ENCODE measurements around the gene IPCEF1. TPM values are rescaled to one million over a fixed set of nuclear protein-coding genes. Genes with fewer than 3 reads are reported as not detected.

IPCEF1 gene
- total and polyA plus RNA-seq, 2 of the 8 experiments (the other 6 are each of a cell fraction or from before 2014, with no cell fraction given), result 0.41 to 0.78 TPM

- TF ChIP-seq CHD7 (IDR thresholded peaks at IDR 0.05; ENCODE audit: insufficient replicate concordance, low read length) (no peak), HDAC6 (IDR thresholded peaks at IDR 0.05; ENCODE audit: low read depth, low read length) (no peak), SP1 (IDR thresholded peaks at IDR 0.05; ENCODE audit: low read depth, low read length) (no peak), CHD1 (IDR thresholded peaks at IDR 0.05; ENCODE audit: low read depth, low read length) (no peak), NRF1 (IDR thresholded peaks at IDR 0.05; ENCODE audit: low read depth, low read length) (no peak), TEAD4 (IDR thresholded peaks at IDR 0.05; ENCODE audit: low read depth, low read length) (no peak), JUND (IDR thresholded peaks at IDR 0.05; ENCODE audit: low read length) (no peak), KDM1A (IDR thresholded peaks at IDR 0.05; ENCODE audit: borderline replicate concordance, low read length) (no peak), KDM5A (IDR thresholded peaks at IDR 0.05; ENCODE audit: low read length) (no peak), BRCA1 (IDR thresholded peaks at IDR 0.05; ENCODE audit: low read depth, low read length) (no peak), SAP30 (IDR thresholded peaks at IDR 0.05; ENCODE audit: insufficient read depth, insufficient replicate concordance, low read length) (no peak), GABPA (IDR thresholded peaks at IDR 0.05; ENCODE audit: borderline replicate concordance, insufficient read depth, low read length) (no peak)
Observed at GRCh38 chr6:154360476-154360875, 3.9 kb upstream of the IPCEF1 start (continued).
